ENCODE results near the gene WSB2. TPM values are rescaled to one million over a fixed set of nuclear protein-coding genes. Genes with fewer than 3 reads are reported as not detected.
A peak's percentile ranks its signal among the peaks of the same experiment; 100 is the strongest.

WSB2 gene
- total RNA-seq, 6 experiments from 2014 or later: 140 to 168 (median 149) TPM

- H3K27ac Mint-ChIP-seq: no peak overlapping the region
- H3K4me1 Mint-ChIP-seq (ENCODE audit: low read depth): peaks cover 26% of the 10 kb centered on the region
- no peak for DNase-seq
- peaks cover 3% of the 10 kb centered on the region; the same call in 1 of the 2 replicates for H3K27me3 Mint-ChIP-seq (ENCODE audit: insufficient read depth)
- H3K36me3 Mint-ChIP-seq (ENCODE audit: low read depth): peaks cover 59% of the 10 kb centered on the region
- no peak for TF ChIP-seq CTCF (IDR thresholded peaks at IDR 0.05)
- no peak overlapping the region for H3K4me3 Mint-ChIP-seq
- no peaks in the 10 kb centered on the region for H3K9me3 Mint-ChIP-seq
These were observed 22.8 kb downstream of the WSB2 start for GRCh38 chr12:118038137-118038536.

GRCh38 chr12:118036672-118037411, 24.1 kb downstream of the WSB2 start:
- Mint-ChIP-seq H3K4me3 (no peak overlapping the region), H3K9me3 (no peaks in the 10 kb centered on the region), H3K4me1 (ENCODE audit: low read depth) (peaks cover 28% of the 10 kb centered on the region), H3K36me3 (ENCODE audit: low read depth) (peaks cover 54% of the 10 kb centered on the region), H3K27ac (no peak overlapping the region; the same call in 1 of the 2 replicates), H3K27me3 (ENCODE audit: insufficient read depth) (peaks cover 3% of the 10 kb centered on the region; the same call in 1 of the 2 replicates)
- DNase-seq: no peak
- TF ChIP-seq CTCF (IDR thresholded peaks at IDR 0.05): no peak

GRCh38 chr12:118035190-118036041, 25.6 kb downstream of the WSB2 start:
- Mint-ChIP-seq H3K36me3 (ENCODE audit: low read depth) (peaks cover 47% of the 10 kb centered on the region), H3K27ac (peak overlapping the region; percentile 77), H3K27me3 (ENCODE audit: insufficient read depth) (peaks cover 5% of the 10 kb centered on the region; the same call in 1 of the 2 replicates), H3K4me3 (no peak overlapping the region), H3K9me3 (no peaks in the 10 kb centered on the region), H3K4me1 (ENCODE audit: low read depth) (peaks cover 28% of the 10 kb centered on the region)
- no peak for DNase-seq
- peak; percentile 35 for TF ChIP-seq CTCF (IDR thresholded peaks at IDR 0.05)

GRCh38 chr12:118034429-118035189, 26.4 kb downstream of the WSB2 start:
- Mint-ChIP-seq H3K36me3 (ENCODE audit: low read depth) (peaks cover 51% of the 10 kb centered on the region), H3K9me3 (no peaks in the 10 kb centered on the region), H3K4me1 (ENCODE audit: low read depth) (peaks cover 28% of the 10 kb centered on the region), H3K27me3 (ENCODE audit: insufficient read depth) (peaks cover 3% of the 10 kb centered on the region; the same call in 1 of the 2 replicates), H3K27ac (peak overlapping the region; percentile 77), H3K4me3 (no peak overlapping the region)
- peak; percentile 67 for DNase-seq
- peak; percentile 74 for TF ChIP-seq CTCF (IDR thresholded peaks at IDR 0.05)

- Mint-ChIP-seq H3K36me3 (ENCODE audit: low read depth) (peaks cover 47% of the 10 kb centered on the region), H3K27me3 (ENCODE audit: insufficient read depth) (peaks cover 3% of the 10 kb centered on the region; the same call in 1 of the 2 replicates), H3K4me1 (ENCODE audit: low read depth) (peaks cover 28% of the 10 kb centered on the region), H3K4me3 (no peak overlapping the region), H3K27ac (peak overlapping the region; percentile 77), H3K9me3 (no peaks in the 10 kb centered on the region)
- TF ChIP-seq CTCF (IDR thresholded peaks at IDR 0.05): no peak
- DNase-seq: no peak
These were observed 27.1 kb downstream of the WSB2 start for GRCh38 chr12:118033902-118034301.
